Esophagus squamous epithelium (tissue), 4 donors: ENCODE data around the gene RGS10.

Source experiments
- POLR2A ChIP-seq, 4 donors: fragments of 450-650 bp; IDR thresholded peaks; one replicate each; pipeline ENCODE4 v1.6.1; 2017; ENCODE audit warnings: antibody characterized with exemption in 4 of 4, mild to moderate bottlenecking in 4 of 4, moderate library complexity in 3 of 4
- TF ChIP-seq, protein P1 (sequence below), 6 experiments: fragments of 450-650 bp in 4 of 6; fragments of 200-600 bp in 2 of 6; sonication (generic) in 2 of 6; IDR thresholded peaks; one replicate each; pipeline ENCODE4 v1.5.1; 2016 to 2019; ENCODE audit warnings: antibody characterized with exemption in 6 of 6, mild to moderate bottlenecking in 4 of 6, moderate library complexity in 4 of 6

DNA sequence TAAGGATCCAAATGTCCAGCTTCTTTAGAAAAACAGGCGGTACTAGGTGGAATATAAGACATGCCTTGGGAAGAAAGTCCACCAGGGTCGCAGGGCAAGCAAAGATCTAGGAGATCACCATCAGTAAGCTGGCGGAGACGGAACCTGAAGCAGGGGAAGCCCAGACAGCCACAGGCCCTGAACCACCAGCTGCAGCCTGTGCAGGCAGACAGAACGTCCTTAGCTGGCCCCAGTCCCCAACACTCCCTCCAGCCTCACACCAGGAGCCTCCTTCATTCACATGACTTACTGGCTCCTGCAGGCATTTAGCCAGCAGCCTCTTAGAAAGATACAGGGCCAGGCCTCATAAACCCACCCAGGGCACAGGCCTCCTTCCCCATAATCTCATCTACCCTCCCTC lies 17.4 kb downstream of the RGS10 start:
- TF ChIP-seq, protein P1, sequence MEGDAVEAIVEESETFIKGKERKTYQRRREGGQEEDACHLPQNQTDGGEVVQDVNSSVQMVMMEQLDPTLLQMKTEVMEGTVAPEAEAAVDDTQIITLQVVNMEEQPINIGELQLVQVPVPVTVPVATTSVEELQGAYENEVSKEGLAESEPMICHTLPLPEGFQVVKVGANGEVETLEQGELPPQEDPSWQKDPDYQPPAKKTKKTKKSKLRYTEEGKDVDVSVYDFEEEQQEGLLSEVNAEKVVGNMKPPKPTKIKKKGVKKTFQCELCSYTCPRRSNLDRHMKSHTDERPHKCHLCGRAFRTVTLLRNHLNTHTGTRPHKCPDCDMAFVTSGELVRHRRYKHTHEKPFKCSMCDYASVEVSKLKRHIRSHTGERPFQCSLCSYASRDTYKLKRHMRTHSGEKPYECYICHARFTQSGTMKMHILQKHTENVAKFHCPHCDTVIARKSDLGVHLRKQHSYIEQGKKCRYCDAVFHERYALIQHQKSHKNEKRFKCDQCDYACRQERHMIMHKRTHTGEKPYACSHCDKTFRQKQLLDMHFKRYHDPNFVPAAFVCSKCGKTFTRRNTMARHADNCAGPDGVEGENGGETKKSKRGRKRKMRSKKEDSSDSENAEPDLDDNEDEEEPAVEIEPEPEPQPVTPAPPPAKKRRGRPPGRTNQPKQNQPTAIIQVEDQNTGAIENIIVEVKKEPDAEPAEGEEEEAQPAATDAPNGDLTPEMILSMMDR (IDR thresholded peaks at IDR 0.05): no peak
- no peak for TF ChIP-seq POLR2A (IDR thresholded peaks at IDR 0.05)
